ENCODE data around the gene OR13H1.
"Not testable (repeated sequence)": the region's sequence is repeated elsewhere in the genome, so short reads cannot be mapped to it uniquely, and the experiment has no call there.

OR13H1 gene

GRCh38 chrX:131543774-131544173 is at the start of gene OR13H1:
OR13H1 (plus strand) TSS chrX:131544074; CDS start chrX:131544074, 0 bp downstream.
- no peak for DNase-seq

GRCh38 chrX:131501556-131501955 is 42.3 kb upstream of the OR13H1 start:
- DNase-seq = not testable (repeated sequence)

GRCh38 chrX:131513159-131513914 is 30.5 kb upstream of the OR13H1 start:
- no peak for DNase-seq

- DNase-seq = no peak
Measured at GRCh38 chrX:131521824-131522223, 22.1 kb upstream of the OR13H1 start.

- DNase-seq = no peak
Measured at GRCh38 chrX:131544218-131544617, 344 bp downstream of the OR13H1 start.

- DNase-seq = no peak
Measured at GRCh38 chrX:131549011-131549410, 5.1 kb downstream of the OR13H1 start.

- not testable (repeated sequence) for DNase-seq
Measured at GRCh38 chrX:131552453-131552852, 8.6 kb downstream of the OR13H1 start.

GRCh38 chrX:131558562-131558961 is 14.7 kb downstream of the OR13H1 start:
- no peak for DNase-seq

- no peak for DNase-seq
Measured at GRCh38 chrX:131564553-131565229, 20.8 kb downstream of the OR13H1 start.

GRCh38 chrX:131565909-131566308 is 22.0 kb downstream of the OR13H1 start:
- DNase-seq = no peak

- no peak for DNase-seq
Measured at GRCh38 chrX:131571348-131571747, 27.5 kb downstream of the OR13H1 start.

- no peak for DNase-seq
Measured at GRCh38 chrX:131572372-131573014, 28.6 kb downstream of the OR13H1 start.

GRCh38 chrX:131577413-131577812 is 33.5 kb downstream of the OR13H1 start:
- no peak for DNase-seq

GRCh38 chrX:131577999-131578734 is 34.3 kb downstream of the OR13H1 start:
- DNase-seq = no peak

- not testable (repeated sequence) for DNase-seq
Measured at GRCh38 chrX:131578735-131579367, 35.0 kb downstream of the OR13H1 start.

GRCh38 chrX:131588995-131589394 is 45.1 kb downstream of the OR13H1 start:
- DNase-seq = no peak
